ENCODE results near the gene CLEC12A.
"Not testable (repeated sequence)": the region's sequence is repeated elsewhere in the genome, so short reads cannot be mapped to it uniquely, and the experiment has no call there.

Gene CLEC12A

DNA sequence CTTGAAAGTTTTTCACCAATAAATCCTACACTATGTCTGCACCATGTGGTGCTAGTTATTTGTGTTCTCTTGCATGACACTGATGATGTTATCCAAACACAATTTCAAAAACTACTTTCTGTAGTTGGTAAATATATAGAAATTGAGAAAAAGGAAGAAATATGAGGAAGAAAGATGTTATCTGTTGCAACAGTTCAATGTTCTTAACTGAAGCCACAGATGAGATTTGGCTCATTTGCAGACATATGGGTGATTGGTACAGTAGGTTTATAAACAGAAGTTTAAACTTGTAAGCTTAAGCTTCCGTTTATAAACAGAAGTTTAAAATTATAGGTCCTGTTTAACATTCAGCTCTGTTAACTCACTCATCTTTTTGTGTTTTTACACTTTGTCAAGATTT lies at the start of gene CLEC12A:
Gene CLEC12A, plus strand, starts transcription at position 229 of the 400 bp plus-strand sequence. CDS start 188 bp downstream, outside the sequence.
- DNase-seq (ENCODE audit: low read depth, low spot score): no peak

- no peak for DNase-seq (ENCODE audit: low read depth, low spot score)
Observed at GRCh38 chr12:9922429-9922828, 48.8 kb upstream of the CLEC12A start.

- DNase-seq (ENCODE audit: low read depth, low spot score): peak; percentile 23
Observed at GRCh38 chr12:9925705-9926393, 45.4 kb upstream of the CLEC12A start.

- DNase-seq (ENCODE audit: low read depth, low spot score): no peak
Observed at GRCh38 chr12:9926876-9927275, 44.3 kb upstream of the CLEC12A start.

DNA sequence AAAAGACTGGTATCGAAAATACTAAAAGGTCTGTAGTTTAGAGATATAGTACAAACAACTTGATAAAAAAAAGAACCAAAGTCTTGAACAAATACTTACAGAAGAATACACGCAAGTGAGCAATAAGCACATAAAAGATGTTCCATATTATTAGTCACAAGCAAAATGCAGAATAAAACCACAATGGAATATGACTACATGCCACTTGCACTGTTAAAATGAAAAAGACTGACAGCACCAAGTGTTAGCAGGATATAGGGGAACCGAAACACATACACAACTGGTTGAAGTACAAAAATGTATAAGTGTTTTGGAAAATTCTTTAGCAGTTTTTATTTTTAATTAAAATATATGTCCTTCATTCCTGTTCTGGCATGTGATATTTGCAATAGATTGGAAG lies 42.6 kb upstream of the CLEC12A start:
- DNase-seq (ENCODE audit: low read depth, low spot score): no peak

DNA sequence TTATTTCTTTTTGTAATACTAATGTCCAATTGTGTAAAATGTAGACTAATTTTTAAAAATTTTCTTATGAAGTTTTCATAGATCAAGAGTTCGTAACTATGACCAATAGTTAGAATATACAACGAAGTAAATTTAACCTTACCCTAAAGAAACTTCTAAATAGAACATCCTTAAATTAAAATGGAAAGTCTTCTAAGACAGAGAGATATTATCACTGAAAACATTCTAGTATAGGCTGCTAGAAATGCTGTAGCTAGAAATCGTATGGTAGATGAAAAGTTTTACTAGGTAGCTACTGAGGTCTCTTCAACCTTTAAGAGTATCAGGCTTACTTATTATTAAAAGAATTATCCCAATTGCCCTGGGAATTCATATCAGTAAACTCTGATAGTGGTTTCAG lies 40.0 kb upstream of the CLEC12A start:
- no peak for DNase-seq (ENCODE audit: low read depth, low spot score)

- no peak for DNase-seq (ENCODE audit: low read depth, low spot score)
Observed at GRCh38 chr12:9932270-9932669, 38.9 kb upstream of the CLEC12A start, which contains the start of gene CLEC2A. Gene CLEC2A, minus strand, starts transcription at chr12:9932370. Its CDS starts 41 bp downstream, at chr12:9932329.

GRCh38 chr12:9933958-9934357 lies 37.3 kb upstream of the CLEC12A start:
- no peak for DNase-seq (ENCODE audit: low read depth, low spot score)

DNA sequence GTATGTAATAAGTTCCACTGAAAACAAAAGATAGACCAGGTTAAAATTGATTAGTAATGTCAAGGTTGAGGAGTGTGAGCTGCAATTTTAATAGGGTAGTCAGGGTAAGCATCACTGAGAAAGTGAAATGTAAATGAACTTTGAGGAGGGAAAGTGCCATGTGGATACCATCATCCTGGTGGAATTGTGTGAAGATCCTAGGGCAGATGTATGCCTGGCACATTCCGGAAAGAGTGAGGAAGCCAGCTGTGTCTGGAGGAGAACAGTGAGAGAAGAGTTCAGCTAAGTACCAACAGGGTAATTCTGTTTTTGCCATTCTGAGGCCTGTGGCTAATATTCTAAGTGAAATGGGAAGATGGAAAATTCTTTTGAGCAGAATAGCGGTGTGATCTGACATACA lies 36.2 kb upstream of the CLEC12A start:
- no peak for DNase-seq (ENCODE audit: low read depth, low spot score)

- peak; percentile 2 for DNase-seq (ENCODE audit: low read depth, low spot score)
Observed at GRCh38 chr12:9936591-9936990, 34.6 kb upstream of the CLEC12A start.

DNA sequence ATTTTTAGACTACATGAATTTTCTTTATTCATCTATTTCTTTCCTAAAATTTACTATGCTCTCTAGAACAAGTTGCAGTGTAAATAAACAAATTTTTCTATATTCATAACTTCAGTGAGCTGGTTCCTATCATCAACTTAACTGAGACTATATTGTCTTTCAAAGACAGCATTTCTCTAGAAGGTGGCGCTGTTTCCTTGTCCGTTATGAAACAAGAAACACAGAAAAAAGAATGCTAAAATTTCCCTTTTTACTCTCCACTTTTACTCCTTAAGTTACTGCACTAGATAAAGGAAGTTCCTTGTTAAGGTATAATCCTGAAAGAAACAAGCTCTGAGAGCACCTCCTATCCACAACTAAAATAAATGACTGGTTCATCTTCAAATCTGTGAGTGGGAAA lies 30.8 kb upstream of the CLEC12A start:
- no peak for DNase-seq (ENCODE audit: low read depth, low spot score)

DNA sequence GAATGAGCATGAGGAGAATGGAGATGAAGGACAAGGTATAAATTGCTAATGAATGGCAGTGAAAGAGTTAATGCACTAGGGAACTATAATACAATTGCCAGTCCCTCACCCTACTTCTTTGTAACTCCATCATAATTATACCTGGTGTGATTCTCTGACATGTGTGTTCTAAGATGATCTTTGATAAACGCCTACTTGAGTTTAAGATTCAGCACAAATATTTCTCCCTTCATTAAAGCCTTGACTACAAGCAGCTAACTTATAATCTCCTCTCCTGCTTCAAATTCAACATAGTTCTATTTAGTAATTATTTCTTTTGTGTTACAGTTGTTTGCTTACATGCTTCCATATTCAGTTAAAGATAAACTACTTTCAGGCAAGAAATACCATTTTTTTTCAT lies 29.4 kb upstream of the CLEC12A start:
- no peak for DNase-seq (ENCODE audit: low read depth, low spot score)

DNA sequence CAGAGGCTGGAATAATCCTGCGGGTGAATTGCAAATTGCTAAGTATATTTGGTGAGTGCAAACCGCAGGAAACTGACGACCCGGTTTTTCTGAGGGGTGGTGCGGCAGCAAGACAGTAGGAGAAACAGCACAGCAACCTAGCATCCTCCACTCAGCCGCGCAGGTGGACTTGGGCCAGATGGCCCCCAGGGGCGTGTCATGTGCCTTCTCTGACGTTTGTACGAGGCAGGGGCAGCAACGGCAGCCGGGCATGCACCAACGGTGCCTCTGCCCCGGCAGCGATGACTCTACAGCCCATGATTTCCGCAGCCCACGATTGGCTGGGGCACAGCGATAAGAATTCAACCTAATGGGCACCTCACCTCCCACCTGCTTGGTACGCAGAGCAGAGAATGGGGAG lies 28.0 kb upstream of the CLEC12A start:
- DNase-seq (ENCODE audit: low read depth, low spot score): no peak

DNA sequence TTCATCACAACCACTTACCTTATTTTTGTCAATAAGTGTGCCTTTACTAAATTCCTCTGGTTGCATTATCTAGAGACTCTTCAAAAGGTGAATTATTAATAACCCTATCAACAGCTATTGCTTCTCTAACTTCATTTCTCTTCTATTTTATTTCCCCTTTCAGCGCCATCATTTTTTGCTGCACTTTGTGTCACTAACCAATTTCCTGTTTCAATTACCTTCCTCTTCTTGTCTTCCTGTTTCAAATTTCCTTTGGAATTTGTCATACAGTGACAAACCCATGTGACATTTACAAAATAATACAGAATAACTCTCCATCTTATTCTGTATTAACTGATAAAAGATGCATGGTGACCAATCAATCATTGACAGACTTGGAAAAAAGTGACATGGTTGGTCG lies 26.8 kb upstream of the CLEC12A start:
- no peak for DNase-seq (ENCODE audit: low read depth, low spot score)

DNA sequence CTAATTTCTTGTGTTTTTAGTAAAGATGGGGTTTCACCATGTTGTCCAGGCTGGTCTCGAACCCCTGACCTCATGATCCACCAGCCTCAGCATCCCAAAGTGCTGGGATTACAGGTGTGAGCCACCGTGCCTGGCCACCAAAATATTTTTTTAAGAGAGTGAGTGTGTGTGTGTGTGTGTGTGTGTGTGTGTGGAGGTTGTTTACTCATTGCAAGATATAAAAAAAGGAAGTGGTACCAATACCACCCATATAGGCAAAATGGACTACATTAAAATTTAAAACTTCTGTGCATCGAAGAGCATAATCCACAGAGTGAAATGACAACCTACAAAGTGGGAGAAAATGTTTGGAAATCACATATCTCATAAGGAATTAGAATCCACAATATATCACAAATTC lies 23.5 kb upstream of the CLEC12A start:
- no peak for DNase-seq (ENCODE audit: low read depth, low spot score)

DNA sequence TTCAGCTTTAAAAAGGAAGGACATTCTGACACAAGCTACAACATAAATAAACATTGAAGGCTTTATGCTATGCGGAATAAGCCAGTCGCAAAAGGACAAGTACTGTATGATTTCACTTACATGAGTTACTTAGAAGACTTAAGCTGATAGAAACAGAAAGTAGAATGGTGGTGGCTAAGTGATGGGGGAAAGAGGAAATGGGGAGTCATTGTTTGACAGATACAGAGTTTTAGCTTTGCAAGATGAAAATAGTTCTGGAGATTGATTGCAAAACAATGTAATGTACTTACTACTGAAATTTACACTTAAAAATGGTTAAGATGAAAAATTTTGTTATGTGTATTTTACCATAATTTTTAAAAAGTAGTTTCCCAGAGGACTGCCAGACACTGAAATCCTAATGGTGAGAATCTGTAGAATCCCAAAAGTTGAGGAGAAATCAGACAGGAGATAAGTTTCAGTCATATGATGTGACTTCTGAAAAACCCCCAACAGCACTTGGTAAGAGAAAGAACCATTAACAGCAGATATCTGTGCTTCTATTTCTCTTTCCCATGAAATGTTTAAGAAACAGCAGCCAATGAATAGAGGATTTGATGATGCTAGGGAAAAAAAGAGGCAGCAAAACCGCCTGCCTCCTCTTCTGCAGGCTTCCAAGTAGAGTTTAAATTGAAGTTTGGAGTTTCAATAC lies 22.5 kb upstream of the CLEC12A start:
- no peak for DNase-seq (ENCODE audit: low read depth, low spot score)

- no peak for DNase-seq (ENCODE audit: low read depth, low spot score)
Observed at GRCh38 chr12:9951026-9951675, 20.1 kb upstream of the CLEC12A start.

GRCh38 chr12:9952954-9953729 lies 18.1 kb upstream of the CLEC12A start:
- not testable (repeated sequence) for DNase-seq (ENCODE audit: low read depth, low spot score)

DNA sequence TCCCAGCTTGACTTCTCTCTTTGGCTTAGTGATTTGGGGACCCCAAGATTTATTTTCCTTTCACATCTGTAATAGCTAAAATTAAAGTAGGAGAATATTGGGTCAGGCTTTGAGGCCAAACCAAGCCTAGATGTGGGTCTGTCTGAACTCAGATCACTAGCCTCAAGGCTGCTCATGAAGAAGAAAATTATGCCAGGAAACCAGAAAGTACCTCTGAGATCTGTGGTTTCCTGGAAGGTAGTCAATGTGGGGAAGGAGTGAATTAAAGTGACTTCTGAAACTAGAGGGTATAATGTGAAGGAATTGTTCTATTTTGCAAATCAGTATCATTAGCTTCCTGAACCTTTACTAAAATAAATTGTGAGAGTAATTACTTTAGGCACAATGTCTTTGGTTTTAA lies 13.4 kb upstream of the CLEC12A start:
- DNase-seq (ENCODE audit: low read depth, low spot score): no peak

DNA sequence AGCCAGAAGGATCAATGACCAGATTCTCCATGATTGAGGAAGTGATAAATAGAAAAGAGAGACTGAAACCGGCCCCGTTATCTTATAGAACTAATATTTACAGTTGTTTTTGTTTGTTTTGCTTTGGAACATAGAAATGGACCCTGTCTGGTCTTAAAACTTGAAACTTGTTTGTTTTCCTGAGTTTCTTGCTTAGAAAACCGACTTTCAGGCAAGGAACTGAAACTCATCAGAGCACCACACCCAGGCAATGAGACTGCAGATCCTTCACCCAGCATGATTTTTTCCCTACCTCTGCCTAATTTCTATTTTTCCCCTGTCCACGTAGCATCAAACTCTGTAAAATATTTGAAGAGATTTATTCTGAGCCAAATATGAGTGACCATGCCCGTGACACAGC lies 10.6 kb upstream of the CLEC12A start:
- no peak for DNase-seq (ENCODE audit: low read depth, low spot score)

- DNase-seq (ENCODE audit: low read depth, low spot score): no peak
Observed at GRCh38 chr12:9961106-9961505, 10.1 kb upstream of the CLEC12A start.

DNA sequence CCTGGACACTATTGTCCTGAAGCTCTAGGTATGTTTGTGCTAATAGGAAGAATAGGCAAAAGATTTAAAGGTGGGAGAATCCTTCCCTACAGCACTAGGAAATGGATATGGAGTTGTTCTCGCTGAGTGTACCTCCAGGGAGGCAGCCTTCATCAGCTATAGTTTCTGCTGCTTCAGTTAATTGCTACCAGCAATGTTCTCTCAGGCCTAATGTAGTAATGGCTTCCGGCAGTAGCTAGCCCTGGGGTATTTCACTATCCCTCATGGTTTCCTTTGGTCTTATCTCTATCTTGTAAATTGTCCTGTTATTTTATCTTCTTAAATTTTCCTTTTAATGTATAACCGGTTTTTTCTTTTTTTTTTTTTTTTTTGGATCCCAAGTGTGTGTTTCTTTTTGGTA lies 9.3 kb upstream of the CLEC12A start:
- DNase-seq (ENCODE audit: low read depth, low spot score): no peak
